Measurements from ENCODE around the gene RSBN1L. TPM values are rescaled to one million over a fixed set of nuclear protein-coding genes. Genes with fewer than 3 reads are reported as not detected.

The RSBN1L gene
- total and polyA plus RNA-seq, 7 experiments from 2014 or later, result 7.7 to 41.7 (median 21.9) TPM

DNA sequence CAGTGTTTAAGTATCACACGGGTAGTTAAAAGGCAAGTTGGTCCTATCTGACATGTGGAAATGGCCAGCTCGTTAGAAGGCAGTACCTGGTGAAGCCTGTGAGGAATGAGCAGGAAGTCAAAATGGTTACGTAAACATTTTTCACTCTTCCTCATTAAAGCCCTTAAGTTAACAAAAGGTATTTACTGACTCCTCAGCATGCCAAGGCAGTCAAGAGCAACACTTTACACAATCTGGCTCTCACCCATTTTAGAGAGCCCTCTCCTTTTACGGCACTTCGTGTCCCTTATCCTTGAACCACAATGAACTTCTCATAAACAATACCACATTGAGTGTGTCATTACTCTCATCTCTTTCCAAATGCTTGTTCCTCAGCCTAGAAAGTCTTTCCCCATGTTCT lies 11.0 kb upstream of the RSBN1L start:
- POLR2A ChIA-PET, result interaction anchor here (0.8 to 4.4 kb wide), 2 partner anchors 12 to 18 kb away, joined by 3 to 29 read pairs; partner anchors contain the start of gene RSBN1L

DNA sequence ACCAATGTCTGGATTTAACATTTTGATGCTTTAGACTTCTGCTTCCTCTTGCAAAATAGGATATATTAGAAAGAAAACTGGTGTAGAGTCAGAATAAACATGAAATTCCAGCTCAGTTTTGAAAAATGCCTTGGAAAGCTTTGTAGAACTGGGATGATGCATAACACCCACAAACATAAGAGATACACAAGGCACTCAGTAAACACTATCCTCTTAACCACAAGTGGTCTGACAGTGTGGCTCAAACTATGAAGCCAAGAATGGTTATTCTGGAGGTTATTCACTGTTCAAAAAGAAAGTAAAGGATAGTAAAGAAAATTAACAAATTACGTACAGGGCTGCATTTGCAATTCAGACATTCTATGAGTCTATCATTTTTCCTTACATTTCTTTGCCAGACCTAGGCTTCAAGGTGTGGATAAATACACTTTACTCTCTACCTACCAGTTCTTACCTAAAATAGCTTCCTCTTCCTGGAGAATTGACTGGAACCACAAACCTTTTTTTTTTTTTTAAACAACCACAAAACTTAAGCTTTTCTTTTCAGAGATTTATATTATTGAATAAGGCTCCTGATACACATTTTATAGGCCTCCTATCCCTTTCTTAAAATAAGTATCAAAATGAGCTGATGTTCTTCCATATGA lies 9.0 kb upstream of the RSBN1L start:
- intact Hi-C loops (cut with micrococcal nuclease), result loop anchor here (1.0 to 2.0 kb wide), 2 partner anchors 9 to 14 kb away; partner anchors contain the start of gene RSBN1L (in 1 of the 2)
- ChIA-PET CTCF (interaction anchor here (0.8 to 2.6 kb wide), 5 partner anchors 9 to 67 kb away, joined by 3 to 9 read pairs (median 4); partner anchors contain the start of gene RSBN1L), POLR2A (interaction anchor here (1.0 to 4.4 kb wide), 2 partner anchors 10 to 68 kb away, joined by 3 to 29 read pairs; partner anchors contain the start of gene RSBN1L)
- Mint-ChIP-seq H3K4me3 (peak overlapping the region in 9 of 10 donors; percentile 9 to 78 (median 55)), H3K36me3 (peaks cover 10 to 27% (median 11%) of the 10 kb centered on the region in 5 donors), H3K4me1 (peaks cover 28 to 45% (median 32%) of the 10 kb centered on the region in 7 donors), H3K27me3 (no peaks in the 10 kb centered on the region), H3K9me3 (peaks cover 0 to 2% (median 0%) of the 10 kb centered on the region in 11 donors), H3K27ac (peak overlapping the region; percentile 27 to 81 (median 65))
- ATAC-seq (peak; percentile 22), DNase-seq (peak in 6 of 9 donors; percentile 19 to 41 (median 26))
- H3K36me3 ChIP-seq (ENCODE audit: control insufficient read depth in 2 of 3, insufficient read depth in 3 of 3, low read length in 3 of 3), result no peaks in the 10 kb centered on the region
- H3K27ac ChIP-seq (ENCODE audit: low read depth, low read length), result no peak overlapping the region
- H3K27me3 ChIP-seq (ENCODE audit: control insufficient read depth in 2 of 2, insufficient read depth in 2 of 2, low read length in 2 of 2), result no peaks in the 10 kb centered on the region
- H3K9me3 ChIP-seq (ENCODE audit: control insufficient read depth in 2 of 3, low read length in 3 of 3), result no peaks in the 10 kb centered on the region
- H3K4me1 ChIP-seq (ENCODE audit: control insufficient read depth in 2 of 2, insufficient read depth in 2 of 2, low read length in 2 of 2), result peaks cover 15 to 16% of the 10 kb centered on the region in 2 donors
- no peak overlapping the region for H3K4me3 ChIP-seq (ENCODE audit: low read length)

More for the DNA sequence above, 11.0 kb upstream of the RSBN1L start:
- no peak for DNase-seq
- H3K4me1 Mint-ChIP-seq, result peaks cover 22 to 33% (median 28%) of the 10 kb centered on the region in 7 donors
- no peak overlapping the region for H3K4me3 ChIP-seq (ENCODE audit: low read length)
- H3K27ac Mint-ChIP-seq, result no peak overlapping the region
- peaks cover 0 to 2% (median 0%) of the 10 kb centered on the region in 11 donors for H3K9me3 Mint-ChIP-seq
- H3K27me3 Mint-ChIP-seq, result no peaks in the 10 kb centered on the region
- H3K27ac ChIP-seq (ENCODE audit: low read depth, low read length), result no peak overlapping the region
- peaks cover 15 to 16% of the 10 kb centered on the region in 2 donors for H3K4me1 ChIP-seq (ENCODE audit: control insufficient read depth in 2 of 2, insufficient read depth in 2 of 2, low read length in 2 of 2)
- H3K27me3 ChIP-seq (ENCODE audit: control insufficient read depth in 2 of 2, insufficient read depth in 2 of 2, low read length in 2 of 2), result no peaks in the 10 kb centered on the region
- peaks cover 10 to 30% (median 14%) of the 10 kb centered on the region in 5 donors for H3K36me3 Mint-ChIP-seq
- H3K36me3 ChIP-seq (ENCODE audit: control insufficient read depth in 2 of 3, insufficient read depth in 3 of 3, low read length in 3 of 3), result no peaks in the 10 kb centered on the region
- CTCF ChIA-PET, result no interaction called here
- intact Hi-C loops (cut with micrococcal nuclease), result no loop called here
- no peak overlapping the region for H3K4me3 Mint-ChIP-seq
- peak; percentile 50 for ATAC-seq
- no peaks in the 10 kb centered on the region for H3K9me3 ChIP-seq (ENCODE audit: control insufficient read depth in 2 of 3, low read length in 3 of 3)

DNA sequence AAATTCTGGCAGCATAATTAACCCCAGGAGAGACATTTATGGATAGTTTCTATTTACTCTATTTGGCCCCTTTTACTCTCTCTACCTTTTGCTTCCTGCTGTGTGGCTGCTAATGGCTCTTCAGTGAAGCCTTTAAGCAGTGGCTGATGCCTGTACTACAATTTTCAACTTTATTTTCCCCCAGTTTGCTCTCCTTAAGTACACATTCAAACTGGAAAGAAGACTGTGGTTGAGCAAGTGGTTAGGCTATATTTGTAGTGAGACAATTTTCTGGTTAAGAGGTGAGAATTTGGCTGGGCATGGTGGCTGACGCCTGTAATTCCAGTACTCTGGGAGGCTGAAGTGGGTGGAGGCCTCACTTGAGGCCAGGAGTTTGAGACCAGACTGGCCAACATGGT lies 8.5 kb upstream of the RSBN1L start:
- peaks cover 0 to 2% (median 0%) of the 10 kb centered on the region in 11 donors for H3K9me3 Mint-ChIP-seq
- H3K9me3 ChIP-seq (ENCODE audit: control insufficient read depth in 2 of 3, low read length in 3 of 3), result no peaks in the 10 kb centered on the region
- CTCF ChIA-PET, result interaction anchor here (0.8 to 2.6 kb wide), 5 partner anchors 8 to 66 kb away, joined by 3 to 9 read pairs (median 4); partner anchors contain the start of gene RSBN1L
- H3K27ac Mint-ChIP-seq, result peak overlapping the region; percentile 27 to 81 (median 65)
- no peak overlapping the region for H3K27ac ChIP-seq (ENCODE audit: low read depth, low read length)
- DNase-seq (peak in 2 of 9 donors; percentile 29 to 40), ATAC-seq (peak; percentile 40)
- H3K27me3 ChIP-seq (ENCODE audit: control insufficient read depth in 2 of 2, insufficient read depth in 2 of 2, low read length in 2 of 2), result no peaks in the 10 kb centered on the region
- peak overlapping the region in 9 of 10 donors; percentile 9 to 78 (median 55) for H3K4me3 Mint-ChIP-seq
- H3K4me3 ChIP-seq (ENCODE audit: low read length), result no peak overlapping the region
- H3K27me3 Mint-ChIP-seq, result no peaks in the 10 kb centered on the region
- POLR2A ChIA-PET, result interaction anchor here (0.8 to 4.4 kb wide), 2 partner anchors 9 to 13 kb away, joined by 3 to 29 read pairs; partner anchors contain the start of gene RSBN1L
- peaks cover 32 to 49% (median 37%) of the 10 kb centered on the region in 7 donors for H3K4me1 Mint-ChIP-seq
- H3K36me3 Mint-ChIP-seq, result peaks cover 6 to 26% (median 11%) of the 10 kb centered on the region in 5 donors
- H3K4me1 ChIP-seq (ENCODE audit: control insufficient read depth in 2 of 2, insufficient read depth in 2 of 2, low read length in 2 of 2), result peaks cover 15 to 16% of the 10 kb centered on the region in 2 donors
- H3K36me3 ChIP-seq (ENCODE audit: control insufficient read depth in 2 of 3, insufficient read depth in 3 of 3, low read length in 3 of 3), result no peaks in the 10 kb centered on the region
- intact Hi-C loops (cut with micrococcal nuclease), result loop anchor here (1.0 to 2.0 kb wide), 2 partner anchors 9 to 13 kb away; partner anchors contain the start of gene RSBN1L (in 1 of the 2)

DNA sequence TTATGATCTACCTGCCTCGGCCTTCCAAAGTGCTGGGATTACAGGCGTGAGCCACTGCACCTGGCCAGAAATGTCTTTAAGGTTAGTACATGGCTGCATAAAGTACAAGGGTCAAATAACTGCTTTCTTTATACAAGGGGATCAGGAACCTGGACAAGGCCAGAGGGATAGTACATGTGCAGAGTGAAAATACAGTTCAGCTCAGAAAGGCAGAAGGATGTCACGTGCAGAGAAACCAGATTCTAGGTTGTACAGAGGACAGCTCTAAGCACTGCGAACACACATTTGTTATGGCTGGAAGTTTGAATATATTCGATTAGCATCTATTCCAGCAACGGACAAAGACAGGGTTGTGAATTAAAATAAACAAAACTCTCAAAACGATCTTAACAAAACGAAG lies 6.0 kb upstream of the RSBN1L start:
- H3K27me3 ChIP-seq (ENCODE audit: control insufficient read depth in 2 of 2, insufficient read depth in 2 of 2, low read length in 2 of 2), result no peaks in the 10 kb centered on the region
- Mint-ChIP-seq H3K27me3 (no peaks in the 10 kb centered on the region), H3K9me3 (peaks cover 0 to 2% (median 0%) of the 10 kb centered on the region in 11 donors), H3K27ac (peak overlapping the region in 3 of 9 donors; percentile 12 to 62 (median 18)), H3K4me3 (no peak overlapping the region), H3K36me3 (peaks cover 0 to 19% (median 5%) of the 10 kb centered on the region in 5 donors), H3K4me1 (peaks cover 34 to 67% (median 50%) of the 10 kb centered on the region in 7 donors)
- peaks cover 15 to 16% of the 10 kb centered on the region in 2 donors for H3K4me1 ChIP-seq (ENCODE audit: control insufficient read depth in 2 of 2, insufficient read depth in 2 of 2, low read length in 2 of 2)
- H3K27ac ChIP-seq (ENCODE audit: low read depth, low read length), result no peak overlapping the region
- no peak overlapping the region for H3K4me3 ChIP-seq (ENCODE audit: low read length)
- ChIA-PET POLR2A (no interaction called here), CTCF (interaction anchor here (0.6 kb wide), 1 partner anchor 178 kb away, joined by 3 read pairs; no protein-coding TSS in a partner anchor)
- DNase-seq (no peak), ATAC-seq (no peak)
- no peaks in the 10 kb centered on the region for H3K9me3 ChIP-seq (ENCODE audit: control insufficient read depth in 2 of 3, low read length in 3 of 3)
- intact Hi-C loops (cut with micrococcal nuclease), result no loop called here
- no peaks in the 10 kb centered on the region for H3K36me3 ChIP-seq (ENCODE audit: control insufficient read depth in 2 of 3, insufficient read depth in 3 of 3, low read length in 3 of 3)

DNA sequence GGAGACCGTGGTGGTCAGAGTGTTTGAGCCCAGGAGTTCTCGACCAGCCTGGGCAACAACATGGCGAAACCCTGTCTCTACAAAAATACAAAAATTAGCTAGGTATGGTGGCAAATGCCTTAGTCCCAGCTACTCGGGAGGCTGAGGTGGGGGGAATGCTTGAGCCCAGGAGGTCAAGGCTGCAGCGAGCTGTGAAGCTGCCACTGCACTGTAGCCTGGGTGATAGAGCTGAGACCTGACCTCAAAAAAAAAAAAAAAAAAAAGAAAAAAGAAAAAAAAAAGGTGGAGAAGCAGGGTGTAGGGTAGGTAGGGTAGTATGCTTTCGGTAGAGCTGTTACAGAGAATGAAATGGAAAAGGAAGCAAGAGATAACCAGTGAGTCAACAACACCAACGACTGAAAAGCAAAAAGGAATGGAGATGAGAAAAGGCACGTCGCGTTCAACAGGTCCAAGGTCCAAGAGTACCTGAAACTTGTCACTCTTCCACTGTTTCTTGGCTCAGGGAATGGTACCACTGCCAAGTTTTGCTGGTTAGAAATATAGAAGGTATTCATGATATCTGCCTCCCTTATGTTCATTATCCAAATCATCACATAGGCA lies 4.3 kb upstream of the RSBN1L start:
- Histone ChIP-seq H3K36me3 (ENCODE audit: control insufficient read depth in 2 of 3, insufficient read depth in 3 of 3, low read length in 3 of 3) (peaks cover 0 to 10% (median 0%) of the 10 kb centered on the region in 3 experiments), H3K4me1 (ENCODE audit: control insufficient read depth in 2 of 2, insufficient read depth in 2 of 2, low read length in 2 of 2) (peaks cover 13 to 14% of the 10 kb centered on the region in 2 donors), H3K4me3 (ENCODE audit: low read length) (no peak overlapping the region), H3K27me3 (ENCODE audit: control insufficient read depth in 2 of 2, insufficient read depth in 2 of 2, low read length in 2 of 2) (no peaks in the 10 kb centered on the region), H3K9me3 (ENCODE audit: control insufficient read depth in 2 of 3, low read length in 3 of 3) (no peaks in the 10 kb centered on the region), H3K27ac (ENCODE audit: low read depth, low read length) (no peak overlapping the region)
- DNase-seq (no peak), ATAC-seq (no peak)
- POLR2A ChIA-PET, result no interaction called here
- CTCF ChIA-PET, result interaction anchor here (0.7 to 1.0 kb wide), 2 partner anchors 9 to 32 kb away, joined by 3 to 8 read pairs; no protein-coding TSS in a partner anchor
- H3K27me3 Mint-ChIP-seq, result no peaks in the 10 kb centered on the region
- peaks cover 0 to 18% (median 5%) of the 10 kb centered on the region in 5 donors for H3K36me3 Mint-ChIP-seq
- H3K4me1 Mint-ChIP-seq, result peaks cover 27 to 63% (median 50%) of the 10 kb centered on the region in 7 donors
- H3K4me3 Mint-ChIP-seq, result peak overlapping the region in 5 of 10 donors; percentile 3 to 45 (median 20)
- intact Hi-C loops (cut with micrococcal nuclease), result no loop called here
- H3K9me3 Mint-ChIP-seq, result peaks cover 0 to 2% (median 0%) of the 10 kb centered on the region in 11 donors
- peak overlapping the region in 4 of 9 donors; percentile 4 to 17 (median 10) for H3K27ac Mint-ChIP-seq

DNA sequence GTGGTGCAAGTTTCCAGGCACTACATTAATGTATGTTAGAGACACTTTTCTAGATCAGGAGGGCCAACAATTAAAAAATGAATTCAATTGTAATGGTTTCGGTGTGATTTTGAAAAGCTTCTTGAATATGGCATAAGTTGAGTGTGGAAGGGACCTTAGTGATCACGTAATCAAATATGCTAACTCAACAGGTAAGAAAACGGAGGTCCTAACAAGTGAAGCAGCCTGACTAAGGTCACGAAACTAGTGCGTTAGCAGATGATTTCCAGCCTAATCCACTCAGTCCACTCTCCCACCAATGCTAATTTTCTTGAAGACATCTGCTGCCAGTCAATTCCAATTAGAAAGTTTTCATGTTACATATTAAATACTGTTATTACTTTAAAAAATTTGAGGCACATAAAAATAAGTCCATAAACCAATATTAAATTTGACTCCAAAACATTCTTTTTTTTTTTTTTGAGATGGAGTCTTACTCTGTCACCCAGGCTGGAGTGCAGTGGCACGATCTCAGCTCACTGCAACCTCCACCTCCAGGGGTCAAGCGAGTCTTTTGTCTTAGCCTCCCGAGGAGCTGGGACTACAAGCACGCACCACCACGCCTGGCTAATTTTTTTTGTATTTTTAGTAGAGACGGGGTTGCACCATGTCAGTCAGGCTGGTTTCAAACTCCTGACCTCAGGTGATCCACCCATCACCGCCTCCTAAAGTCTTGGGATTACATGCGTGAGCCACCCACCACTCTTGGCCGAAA lies 2.3 kb upstream of the RSBN1L start:
- DNase-seq (no peak), ATAC-seq (no peak)
- H3K4me3 Mint-ChIP-seq, result peak overlapping the region; percentile 20 to 78 (median 58)
- CTCF ChIA-PET, result no interaction called here
- Histone ChIP-seq H3K27ac (ENCODE audit: low read depth, low read length) (no peak overlapping the region), H3K4me1 (ENCODE audit: control insufficient read depth in 2 of 2, insufficient read depth in 2 of 2, low read length in 2 of 2) (peaks cover 7 to 13% of the 10 kb centered on the region in 2 donors), H3K9me3 (ENCODE audit: control insufficient read depth in 2 of 3, low read length in 3 of 3) (no peaks in the 10 kb centered on the region), H3K36me3 (ENCODE audit: control insufficient read depth in 2 of 3, insufficient read depth in 3 of 3, low read length in 3 of 3) (peaks cover 0 to 10% (median 0%) of the 10 kb centered on the region in 3 experiments), H3K4me3 (ENCODE audit: low read length) (no peak overlapping the region), H3K27me3 (ENCODE audit: control insufficient read depth in 2 of 2, insufficient read depth in 2 of 2, low read length in 2 of 2) (no peaks in the 10 kb centered on the region)
- peaks cover 0 to 13% (median 5%) of the 10 kb centered on the region in 5 donors for H3K36me3 Mint-ChIP-seq
- H3K9me3 Mint-ChIP-seq, result peaks cover 0 to 1% (median 0%) of the 10 kb centered on the region in 11 donors
- intact Hi-C loops (cut with micrococcal nuclease), result no loop called here
- no peaks in the 10 kb centered on the region for H3K27me3 Mint-ChIP-seq
- POLR2A ChIA-PET, result no interaction called here
- peaks cover 18 to 62% (median 49%) of the 10 kb centered on the region in 7 donors for H3K4me1 Mint-ChIP-seq
- peak overlapping the region in 4 of 9 donors; percentile 13 to 77 (median 44) for H3K27ac Mint-ChIP-seq
